ENCODE data around the gene ARID4B. TPM values are rescaled to one million over a fixed set of nuclear protein-coding genes. Genes with fewer than 3 reads are reported as not detected.

The ARID4B gene
- total RNA-seq, 2 experiments from 2014 or later, result 38.8 to 41.9 TPM

DNA sequence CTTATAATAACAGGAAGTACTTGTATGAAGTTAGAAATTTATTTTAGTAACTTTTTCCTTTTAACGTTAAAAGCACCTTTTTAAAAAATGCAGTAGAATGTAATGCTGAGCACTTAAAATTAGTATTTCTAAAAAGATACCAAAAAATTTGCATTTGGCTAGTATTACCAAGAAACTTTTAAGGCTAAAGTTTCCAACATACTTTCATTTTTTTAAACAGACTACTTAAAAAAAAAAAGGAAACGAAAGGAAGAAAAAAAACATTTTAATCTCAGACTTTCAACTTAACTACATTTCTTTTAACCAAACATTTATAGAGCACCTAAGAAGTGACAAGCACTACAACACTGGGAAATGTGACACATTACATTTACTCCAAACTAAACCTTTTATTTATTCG is 2.8 kb downstream of the ARID4B start:
- Mint-ChIP-seq H3K4me3 (peak overlapping the region; percentile 98), H3K27ac (peak overlapping the region; percentile 94), H3K9me3 (no peaks in the 10 kb centered on the region), H3K4me1 (ENCODE audit: low read depth) (peaks cover 46% of the 10 kb centered on the region), H3K27me3 (no peaks in the 10 kb centered on the region), H3K36me3 (ENCODE audit: low read depth) (peaks cover 48% of the 10 kb centered on the region)
- DNase-seq (no peak), ATAC-seq (no peak)
- TF ChIP-seq, protein P1, sequence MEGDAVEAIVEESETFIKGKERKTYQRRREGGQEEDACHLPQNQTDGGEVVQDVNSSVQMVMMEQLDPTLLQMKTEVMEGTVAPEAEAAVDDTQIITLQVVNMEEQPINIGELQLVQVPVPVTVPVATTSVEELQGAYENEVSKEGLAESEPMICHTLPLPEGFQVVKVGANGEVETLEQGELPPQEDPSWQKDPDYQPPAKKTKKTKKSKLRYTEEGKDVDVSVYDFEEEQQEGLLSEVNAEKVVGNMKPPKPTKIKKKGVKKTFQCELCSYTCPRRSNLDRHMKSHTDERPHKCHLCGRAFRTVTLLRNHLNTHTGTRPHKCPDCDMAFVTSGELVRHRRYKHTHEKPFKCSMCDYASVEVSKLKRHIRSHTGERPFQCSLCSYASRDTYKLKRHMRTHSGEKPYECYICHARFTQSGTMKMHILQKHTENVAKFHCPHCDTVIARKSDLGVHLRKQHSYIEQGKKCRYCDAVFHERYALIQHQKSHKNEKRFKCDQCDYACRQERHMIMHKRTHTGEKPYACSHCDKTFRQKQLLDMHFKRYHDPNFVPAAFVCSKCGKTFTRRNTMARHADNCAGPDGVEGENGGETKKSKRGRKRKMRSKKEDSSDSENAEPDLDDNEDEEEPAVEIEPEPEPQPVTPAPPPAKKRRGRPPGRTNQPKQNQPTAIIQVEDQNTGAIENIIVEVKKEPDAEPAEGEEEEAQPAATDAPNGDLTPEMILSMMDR (IDR thresholded peaks at IDR 0.05), result no peak
- intact Hi-C loops (cut with micrococcal nuclease), result loop anchor here (5.0 kb wide), 2 partner anchors 33 to 92 kb away; no protein-coding TSS in a partner anchor
- POLR2A ChIA-PET, result interaction anchor here (1.0 to 2.5 kb wide), 5 partner anchors 12 to 164 kb away, joined by 3 to 14 read pairs (median 3); partner anchors contain the start of gene RBM34
- CTCF ChIA-PET, result interaction anchor here (1.2 to 2.6 kb wide), 6 partner anchors 8 to 92 kb away, joined by 3 to 20 read pairs (median 4); no protein-coding TSS in a partner anchor

DNA sequence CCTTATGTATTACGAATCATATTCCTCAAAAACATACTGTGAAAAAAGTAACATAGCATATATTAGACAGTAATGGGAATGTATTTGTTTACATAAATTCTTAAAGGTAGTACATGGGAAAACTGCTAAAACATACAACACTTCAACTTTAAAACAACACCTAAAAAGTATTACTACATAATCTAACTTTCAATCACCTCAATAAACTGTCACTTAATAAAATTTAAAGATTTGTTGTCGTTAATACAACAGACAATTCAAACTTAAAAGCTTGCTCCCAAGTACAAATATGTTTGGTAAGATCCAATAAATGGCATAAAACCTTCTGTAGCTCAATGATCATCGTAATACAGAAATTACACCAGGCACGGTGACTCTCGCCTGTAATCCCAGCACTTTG is 3.7 kb downstream of the ARID4B start:
- POLR2A ChIA-PET, result interaction anchor here (0.6 to 2.5 kb wide), 6 partner anchors 11 to 57 kb away, joined by 3 to 14 read pairs (median 3); no protein-coding TSS in a partner anchor
- Mint-ChIP-seq H3K9me3 (no peaks in the 10 kb centered on the region), H3K27ac (peak overlapping the region; percentile 83), H3K27me3 (no peaks in the 10 kb centered on the region), H3K4me1 (ENCODE audit: low read depth) (peaks cover 51% of the 10 kb centered on the region), H3K36me3 (ENCODE audit: low read depth) (peaks cover 53% of the 10 kb centered on the region), H3K4me3 (peak overlapping the region; percentile 98)
- TF ChIP-seq, protein P1 (IDR thresholded peaks at IDR 0.05), result no peak
- CTCF ChIA-PET, result interaction anchor here (1.0 to 2.6 kb wide), 7 partner anchors 10 to 92 kb away, joined by 3 to 20 read pairs (median 4); no protein-coding TSS in a partner anchor
- ATAC-seq (no peak), DNase-seq (no peak)
- intact Hi-C loops (cut with micrococcal nuclease), result no loop called here

DNA sequence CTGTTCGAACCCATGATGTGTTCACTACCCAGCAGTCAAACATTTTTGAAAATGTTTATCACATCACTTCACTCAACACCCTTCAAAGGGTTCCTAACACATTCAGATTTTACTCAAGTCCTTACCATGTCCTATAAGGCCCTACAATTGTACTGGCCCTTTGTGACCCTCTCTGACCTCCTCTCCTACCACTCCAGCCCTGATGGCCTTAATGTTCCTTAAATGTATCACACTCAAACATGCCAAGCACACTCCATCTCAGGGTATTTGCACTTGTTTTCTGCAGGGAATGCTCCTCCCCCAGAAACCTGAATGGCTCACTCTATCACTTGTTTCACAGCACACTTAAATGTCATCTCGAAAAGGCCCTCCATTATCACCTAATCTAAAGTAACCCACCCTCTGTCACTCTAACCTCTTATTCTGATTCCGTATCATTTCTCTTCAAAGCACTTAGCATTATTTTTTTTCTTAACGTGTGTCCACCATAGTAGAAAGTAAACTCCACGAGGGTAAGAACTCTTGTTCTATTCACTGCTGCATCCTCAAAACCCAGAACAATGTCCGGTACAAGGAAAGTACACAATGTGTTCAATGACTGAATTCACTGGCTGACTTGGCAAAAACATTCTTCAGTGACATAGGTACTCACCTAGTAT is 7.3 kb downstream of the ARID4B start:
- TF ChIP-seq, protein P1 (IDR thresholded peaks at IDR 0.05), result no peak
- H3K4me1 Mint-ChIP-seq (ENCODE audit: low read depth), result peaks cover 69% of the 10 kb centered on the region
- CTCF ChIA-PET, result no interaction called here

DNA sequence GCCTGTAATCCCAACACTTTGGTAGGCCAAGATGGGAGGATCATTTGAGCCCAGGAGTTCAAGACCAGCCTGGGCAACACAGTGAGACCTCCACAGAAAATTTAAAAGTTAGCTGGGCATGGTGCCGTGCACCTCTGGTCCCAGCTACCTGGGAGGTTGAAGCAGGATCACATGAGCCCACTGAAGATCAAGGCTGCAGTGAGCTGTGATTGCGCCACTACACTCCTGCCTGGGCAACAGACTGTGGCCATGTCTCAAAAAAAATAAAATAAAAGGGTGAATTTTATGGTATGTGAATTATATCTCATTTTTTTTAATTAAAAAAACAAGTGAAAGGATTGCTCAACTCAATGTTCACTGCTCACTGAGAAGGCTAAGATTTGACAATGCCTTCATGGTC is 8.7 kb downstream of the ARID4B start:
- TF ChIP-seq, protein P1 (IDR thresholded peaks at IDR 0.05), result no peak
- no peak for DNase-seq
- H3K27ac Mint-ChIP-seq, result peak overlapping the region; percentile 80
- no peaks in the 10 kb centered on the region for H3K9me3 Mint-ChIP-seq
- ChIA-PET CTCF (interaction anchor here (1.7 kb wide), 1 partner anchor 98 kb away, joined by 6 read pairs; no protein-coding TSS in a partner anchor), POLR2A (interaction anchor here (0.9 to 1.0 kb wide), 4 partner anchors 11 to 49 kb away, joined by 3 to 4 read pairs (median 4); partner anchors contain the start of gene TBCE)
- peaks cover 54% of the 10 kb centered on the region for H3K36me3 Mint-ChIP-seq (ENCODE audit: low read depth)
- ATAC-seq, result no peak
- intact Hi-C loops (cut with micrococcal nuclease), result no loop called here
- no peaks in the 10 kb centered on the region for H3K27me3 Mint-ChIP-seq
- peaks cover 69% of the 10 kb centered on the region for H3K4me1 Mint-ChIP-seq (ENCODE audit: low read depth)
- H3K4me3 Mint-ChIP-seq, result no peak overlapping the region

More for the DNA sequence above, 7.3 kb downstream of the ARID4B start:
- peak overlapping the region; percentile 81 for H3K27ac Mint-ChIP-seq
- ATAC-seq (no peak), DNase-seq (no peak)
- peaks cover 60% of the 10 kb centered on the region for H3K36me3 Mint-ChIP-seq (ENCODE audit: low read depth)
- POLR2A ChIA-PET, result no interaction called here
- intact Hi-C loops (cut with micrococcal nuclease), result no loop called here
- H3K4me3 Mint-ChIP-seq, result peak overlapping the region; percentile 10
- no peaks in the 10 kb centered on the region for H3K9me3 Mint-ChIP-seq
- no peaks in the 10 kb centered on the region for H3K27me3 Mint-ChIP-seq

DNA sequence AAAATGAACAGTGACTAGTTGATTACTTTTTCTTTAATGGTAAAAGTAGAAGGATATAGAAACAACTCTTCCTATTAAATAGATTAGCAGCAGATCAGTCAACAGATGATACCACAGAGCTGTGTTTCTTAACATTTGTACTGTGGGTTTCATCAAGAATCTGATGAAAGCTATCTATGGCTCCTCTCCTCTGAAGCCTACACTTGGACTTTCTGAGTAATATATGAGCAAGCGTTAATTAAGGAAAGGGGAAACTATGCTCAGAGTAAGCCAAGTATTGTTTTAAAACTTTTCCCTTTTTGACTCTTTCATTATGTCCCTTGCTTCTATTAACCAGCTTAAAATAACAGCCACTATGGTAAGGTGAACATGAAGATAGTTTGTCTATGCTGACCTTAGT is 10.8 kb downstream of the ARID4B start:
- Mint-ChIP-seq H3K27ac (peak overlapping the region; percentile 88), H3K36me3 (ENCODE audit: low read depth) (peaks cover 51% of the 10 kb centered on the region), H3K9me3 (no peaks in the 10 kb centered on the region), H3K4me1 (ENCODE audit: low read depth) (peaks cover 77% of the 10 kb centered on the region), H3K4me3 (peak overlapping the region; percentile 31), H3K27me3 (no peaks in the 10 kb centered on the region)
- CTCF ChIA-PET, result interaction anchor here (1.1 to 1.2 kb wide), 3 partner anchors 9 to 41 kb away, joined by 3 to 4 read pairs (median 3); no protein-coding TSS in a partner anchor
- no peak for DNase-seq
- intact Hi-C loops (cut with micrococcal nuclease), result no loop called here
- peak; percentile 71 for ATAC-seq
- TF ChIP-seq, protein P1 (IDR thresholded peaks at IDR 0.05), result no peak
- POLR2A ChIA-PET, result interaction anchor here (1.0 to 1.4 kb wide), 2 partner anchors 14 to 18 kb away, joined by 3 to 7 read pairs; no protein-coding TSS in a partner anchor

Data from activated CD8-positive, alpha-beta T cell treated with anti-CD3 and anti-CD28 coated beads for 36 hours (primary cell).